ENCODE measurements around the gene COPG2.

COPG2 gene

DNA sequence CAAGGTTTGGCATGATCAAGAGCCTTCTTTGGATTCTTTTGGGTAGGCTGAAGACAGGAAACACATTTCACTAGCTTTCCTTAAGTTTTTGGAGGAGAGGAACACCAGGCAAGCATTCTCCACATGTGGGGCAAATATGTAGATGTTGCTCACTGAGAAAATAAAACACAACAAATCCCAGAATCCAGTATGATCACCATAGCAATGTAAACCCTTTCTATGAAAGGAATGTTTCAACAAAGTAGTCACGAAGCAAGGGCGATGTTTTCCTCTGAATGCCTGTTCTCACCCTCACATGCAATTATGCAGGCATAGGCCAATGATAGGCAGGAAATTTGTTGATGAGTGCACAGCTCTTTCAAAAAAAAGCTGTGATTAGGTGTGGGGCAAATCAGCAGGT, 207.3 kb downstream of the COPG2 start:
- Histone ChIP-seq H3K27me3 (ENCODE audit: control insufficient read depth, low read length) (peaks cover 38% of the 10 kb centered on the region), H3K4me1 (ENCODE audit: control insufficient read depth, low read length) (no peaks in the 10 kb centered on the region), H3K36me3 (ENCODE audit: control insufficient read depth, low read length) (no peaks in the 10 kb centered on the region), H4K20me1 (ENCODE audit: control insufficient read depth, insufficient read depth, low read depth, low read length) (no peaks in the 10 kb centered on the region), H3K9me2 (replicated peaks; ENCODE audit: control insufficient read depth, low read length) (no peaks in the 10 kb centered on the region), H3F3A (ENCODE audit: control insufficient read depth, insufficient read depth) (no peaks in the 10 kb centered on the region), H3K27ac (ENCODE audit: low read depth, low read length) (no peak overlapping the region), H3K4me3 (ENCODE audit: low read length) (no peak overlapping the region), H3K9me3 (ENCODE audit: control insufficient read depth, insufficient read depth, low read length) (peaks cover 8% of the 10 kb centered on the region), H3K4me2 (ENCODE audit: low read length) (no peak overlapping the region), H3K79me2 (ENCODE audit: control insufficient read depth, low read length) (no peaks in the 10 kb centered on the region)
- TF ChIP-seq, protein P1, sequence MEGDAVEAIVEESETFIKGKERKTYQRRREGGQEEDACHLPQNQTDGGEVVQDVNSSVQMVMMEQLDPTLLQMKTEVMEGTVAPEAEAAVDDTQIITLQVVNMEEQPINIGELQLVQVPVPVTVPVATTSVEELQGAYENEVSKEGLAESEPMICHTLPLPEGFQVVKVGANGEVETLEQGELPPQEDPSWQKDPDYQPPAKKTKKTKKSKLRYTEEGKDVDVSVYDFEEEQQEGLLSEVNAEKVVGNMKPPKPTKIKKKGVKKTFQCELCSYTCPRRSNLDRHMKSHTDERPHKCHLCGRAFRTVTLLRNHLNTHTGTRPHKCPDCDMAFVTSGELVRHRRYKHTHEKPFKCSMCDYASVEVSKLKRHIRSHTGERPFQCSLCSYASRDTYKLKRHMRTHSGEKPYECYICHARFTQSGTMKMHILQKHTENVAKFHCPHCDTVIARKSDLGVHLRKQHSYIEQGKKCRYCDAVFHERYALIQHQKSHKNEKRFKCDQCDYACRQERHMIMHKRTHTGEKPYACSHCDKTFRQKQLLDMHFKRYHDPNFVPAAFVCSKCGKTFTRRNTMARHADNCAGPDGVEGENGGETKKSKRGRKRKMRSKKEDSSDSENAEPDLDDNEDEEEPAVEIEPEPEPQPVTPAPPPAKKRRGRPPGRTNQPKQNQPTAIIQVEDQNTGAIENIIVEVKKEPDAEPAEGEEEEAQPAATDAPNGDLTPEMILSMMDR (IDR thresholded peaks at IDR 0.05; ENCODE audit: low read depth, low read length, poor library complexity, severe bottlenecking): no peak
- no peak for TF ChIP-seq EZH2phosphoT487 (IDR thresholded peaks at IDR 0.05; ENCODE audit: borderline replicate concordance, low read length)

DNA sequence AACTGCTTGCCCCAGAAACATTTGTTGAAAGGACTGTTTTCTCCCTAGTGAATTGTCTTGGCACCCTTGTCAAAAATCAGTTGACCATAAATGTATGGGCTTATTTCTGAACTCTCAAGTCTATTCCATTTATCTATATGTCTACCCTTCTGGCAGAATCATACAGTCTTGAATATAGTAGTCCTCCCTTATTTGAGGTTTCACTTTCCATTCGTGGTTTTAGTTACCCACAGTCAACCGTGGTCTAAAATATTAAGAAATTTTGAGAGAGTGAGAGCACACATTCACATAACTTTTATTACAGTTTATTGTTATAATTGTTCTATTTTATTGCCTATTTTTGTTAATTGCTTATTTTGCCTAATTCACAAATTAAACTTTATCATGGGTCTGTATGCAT, 210.3 kb downstream of the COPG2 start:
- no peaks in the 10 kb centered on the region for H3K4me1 ChIP-seq (ENCODE audit: control insufficient read depth, low read length)
- no peaks in the 10 kb centered on the region for H3K9me2 ChIP-seq (replicated peaks; ENCODE audit: control insufficient read depth, low read length)
- peaks cover 8% of the 10 kb centered on the region for H3K9me3 ChIP-seq (ENCODE audit: control insufficient read depth, insufficient read depth, low read length)
- no peak overlapping the region for H3K4me3 ChIP-seq (ENCODE audit: low read length)
- no peaks in the 10 kb centered on the region for H4K20me1 ChIP-seq (ENCODE audit: control insufficient read depth, insufficient read depth, low read depth, low read length)
- H3K4me2 ChIP-seq (ENCODE audit: low read length): no peak overlapping the region
- H3K27ac ChIP-seq (ENCODE audit: low read depth, low read length): no peak overlapping the region
- no peaks in the 10 kb centered on the region for H3F3A ChIP-seq (ENCODE audit: control insufficient read depth, insufficient read depth)
- no peaks in the 10 kb centered on the region for H3K36me3 ChIP-seq (ENCODE audit: control insufficient read depth, low read length)
- H3K79me2 ChIP-seq (ENCODE audit: control insufficient read depth, low read length): no peaks in the 10 kb centered on the region
- peaks cover 32% of the 10 kb centered on the region for H3K27me3 ChIP-seq (ENCODE audit: control insufficient read depth, low read length)
- TF ChIP-seq, protein P1 (IDR thresholded peaks at IDR 0.05; ENCODE audit: low read depth, low read length, poor library complexity, severe bottlenecking): no peak
- TF ChIP-seq EZH2phosphoT487 (IDR thresholded peaks at IDR 0.05; ENCODE audit: borderline replicate concordance, low read length): no peak
